B cell (primary cell): Measurements from ENCODE around the gene IGSF9B. TPM values are rescaled to one million over a fixed set of nuclear protein-coding genes. Genes with fewer than 3 reads are reported as not detected.

Source experiments
- ATAC-seq: fragments of 200-7000 bp; cut with Tn5 transposase; one replicate; pipeline ENCODE4 v1.10.0; 2021; ENCODE audit warnings: low read depth, mild to moderate bottlenecking, moderate number of reproducible peaks, moderate library complexity
- CTCF ChIA-PET: fragments of 350-600 bp; sonication (Branson Sonifier 250); formaldehyde crosslinking; loops from one replicate; lab custom pipeline; 2021; ENCODE audit warnings: antibody characterized with exemption, inconsistent platforms; lab: Charles Lee
- POLR2A ChIA-PET: fragments of 350-600 bp; sonication (Branson Sonifier 250); formaldehyde crosslinking; loops from one replicate; lab custom pipeline; 2021; ENCODE audit warnings: antibody characterized with exemption; lab: Charles Lee
- DNase-seq: peaks from one replicate; pipeline ENCODE4 v3.0.0; 2013
- H2AFZ ChIP-seq: 2 replicates; pipeline ENCODE4 v1.6.1; 2012; ENCODE audit warnings: mild to moderate bottlenecking, low read depth, low read length; ENCODE audit not compliant: insufficient read depth, poor library complexity, severe bottlenecking
- H3K27ac ChIP-seq, 2 donors: 1 replicate in 1 of 2; 2 replicates in 1 of 2; pipeline ENCODE4 v1.5.1; 2012 to 2013; ENCODE audit warnings: low read length in 2 of 2, mild to moderate bottlenecking in 2 of 2, moderate library complexity in 1 of 2
- H3K27me3 ChIP-seq, 4 experiments: fragments of 200-600 bp in 1 of 4; sonication (generic) in 1 of 4; replicated peaks in 1 of 4; 1 replicate in 2 of 4; 2 replicates in 2 of 4; pipeline versions ENCODE4 v1.6.1 to v1.7.0; 2013 to 2016; ENCODE audit warnings: low read length in 3 of 4, mild to moderate bottlenecking in 2 of 4, mixed read lengths in 1 of 4, moderate library complexity in 1 of 4; ENCODE audit not compliant: insufficient read depth in 4 of 4, control insufficient read depth in 3 of 4; ENCODE audit errors: control extremely low read depth in 1 of 4
- H3K36me3 ChIP-seq, 2 experiments: replicated peaks in 1 of 2; 1 replicate in 1 of 2; 2 replicates in 1 of 2; pipeline versions ENCODE4 v1.6.1 to v1.7.1; 2013; ENCODE audit warnings: low read length in 1 of 2; ENCODE audit not compliant: insufficient read depth in 2 of 2, control insufficient read depth in 1 of 2; ENCODE audit errors: control extremely low read depth in 1 of 2, extremely low read depth in 1 of 2
- H3K4me1 ChIP-seq, 2 donors: fragments of 200-600 bp in 1 of 2; sonication (generic) in 1 of 2; 1 replicate in 1 of 2; 2 replicates in 1 of 2; pipeline versions ENCODE4 v1.5.1 to v1.6.1; 2013 to 2017; ENCODE audit warnings: low read length in 2 of 2; ENCODE audit not compliant: control insufficient read depth in 2 of 2, insufficient read depth in 2 of 2
- H3K4me2 ChIP-seq: replicated peaks from 2 replicates; pipeline ENCODE3; 2012; ENCODE audit warnings: mild to moderate bottlenecking, low read depth, low read length; ENCODE audit not compliant: poor library complexity, severe bottlenecking
- H3K4me3 ChIP-seq, 5 experiments: fragments of 200-600 bp in 1 of 5; sonication (generic) in 1 of 5; 1 replicate in 3 of 5; 2 replicates in 2 of 5; pipeline versions ENCODE4 v1.5.1 to v1.7.0; 2011 to 2016; ENCODE audit warnings: low read length in 4 of 5, mild to moderate bottlenecking in 4 of 5, low read depth in 2 of 5, control low read depth in 1 of 5, moderate library complexity in 1 of 5; ENCODE audit not compliant: insufficient read depth in 1 of 5; ENCODE audit errors: control extremely low read depth in 1 of 5, extremely low read depth in 1 of 5
- H3K79me2 ChIP-seq: fragments of 200-600 bp; sonication (generic); one replicate; pipeline ENCODE4 v1.6.0; 2016; ENCODE audit warnings: low read length; ENCODE audit not compliant: control insufficient read depth, insufficient read depth
- H3K9ac ChIP-seq: fragments of 200-600 bp; sonication (generic); 2 replicates; pipeline ENCODE4 v1.6.1; 2017; ENCODE audit warnings: mild to moderate bottlenecking, low read length, moderate library complexity
- H3K9me3 ChIP-seq, 3 donors: one replicate each; pipeline versions ENCODE4 v1.6.1 to v1.7.1; 2013; ENCODE audit warnings: low read length in 2 of 3; ENCODE audit not compliant: control insufficient read depth in 2 of 3, insufficient read depth in 1 of 3; ENCODE audit errors: control extremely low read depth in 1 of 3
- H4K20me1 ChIP-seq: 2 replicates; pipeline ENCODE4 v1.6.0; 2012; ENCODE audit warnings: mild to moderate bottlenecking, low read length; ENCODE audit not compliant: insufficient read depth, control insufficient read depth, poor library complexity, severe bottlenecking
- H3K27ac Mint-ChIP-seq: one replicate; pipeline ENCODE4 v1.8.0; 2021; ENCODE audit warnings: mixed read lengths
- H3K27me3 Mint-ChIP-seq: one replicate; pipeline ENCODE4 v1.8.0; 2021; ENCODE audit warnings: mixed read lengths
- H3K4me1 Mint-ChIP-seq: one replicate; pipeline ENCODE4 v1.8.0; 2021; ENCODE audit warnings: mixed read lengths
- H3K4me3 Mint-ChIP-seq: one replicate; pipeline ENCODE4 v1.8.0; 2021; ENCODE audit warnings: mixed read lengths
- H3K9me3 Mint-ChIP-seq: one replicate; pipeline ENCODE4 v1.8.0; 2022; ENCODE audit warnings: mixed read lengths; ENCODE audit not compliant: insufficient read depth
- CTCF ChIP-seq: fragments of 200-600 bp; IDR thresholded peaks from one replicate; pipeline ENCODE4 v1.8.0; 2022; ENCODE audit warnings: antibody characterized with exemption, mild to moderate bottlenecking
- EZH2 ChIP-seq: IDR thresholded peaks from 2 replicates; pipeline ENCODE4 v1.6.1; 2012; ENCODE audit warnings: borderline replicate concordance, low read depth, mild to moderate bottlenecking, moderate library complexity, low read length; ENCODE audit not compliant: insufficient read depth, poor library complexity, severe bottlenecking
- WGBS: methylation state at CpG from one replicate; pipeline ENCODE4 v1.1.5; 2013; ENCODE audit warnings: missing lambda C conversion rate; ENCODE audit not compliant: insufficient coverage; 5-methylcytosine and 5-hydroxymethylcytosine counted together
- intact Hi-C: fragments of 100-400 bp; cut with micrococcal nuclease; formaldehyde crosslinking; loops from one replicate; pipeline ENCODE4 v1.10.0; 2022
- polyA plus RNA-seq: library from polyadenylated mRNA; depleted of rRNA; stranded (reverse); fragments of >200 nt; gene quantifications from 2 replicates; pipeline ENCODE4 v1.2.3, GENCODE V29; 2012
- total RNA-seq, 2 donors: library from RNA; stranded (reverse); fragments of 120-200 nt in 1 of 2; gene quantifications; 1 replicate in 1 of 2; 2 replicates in 1 of 2; pipeline versions ENCODE4 v1.2.3 to v1.2.4, GENCODE V29; 2013 to 2022

The IGSF9B gene
- total and polyA plus RNA-seq, 2 donors (not counting 1 experiment from before 2014, with no cell fraction given) = 0.15 to 0.37 TPM

- H3K27ac ChIP-seq = no peak overlapping the region
- no peak overlapping the region for H3K27ac Mint-ChIP-seq
- TF ChIP-seq CTCF (no peak), EZH2 (no peak)
- ATAC-seq (no peak), DNase-seq (no peak)
- 86% methylated on average over 8 of the region's 15 CpGs for WGBS
- H3K79me2 ChIP-seq = no peaks in the 10 kb centered on the region
- no peaks in the 10 kb centered on the region for H3K36me3 ChIP-seq
- H2AFZ ChIP-seq = no peak overlapping the region
- no peaks in the 10 kb centered on the region for H3K27me3 ChIP-seq
- no peak overlapping the region for H3K4me3 Mint-ChIP-seq
- no peak overlapping the region for H3K4me3 ChIP-seq
- peaks cover 24% of the 10 kb centered on the region for H3K27me3 Mint-ChIP-seq
- ChIA-PET POLR2A (no interaction called here), CTCF (no interaction called here)
- intact Hi-C loops = no loop called here
- no peak overlapping the region for H3K9ac ChIP-seq
- H3K9me3 Mint-ChIP-seq = no peaks in the 10 kb centered on the region
- H3K4me2 ChIP-seq = no peak overlapping the region
- H4K20me1 ChIP-seq = no peaks in the 10 kb centered on the region
- H3K4me1 ChIP-seq = no peaks in the 10 kb centered on the region
- no peaks in the 10 kb centered on the region for H3K4me1 Mint-ChIP-seq
- H3K9me3 ChIP-seq = no peaks in the 10 kb centered on the region
Measured at GRCh38 chr11:133985981-133986944, 29.5 kb upstream of the IGSF9B start.

DNA sequence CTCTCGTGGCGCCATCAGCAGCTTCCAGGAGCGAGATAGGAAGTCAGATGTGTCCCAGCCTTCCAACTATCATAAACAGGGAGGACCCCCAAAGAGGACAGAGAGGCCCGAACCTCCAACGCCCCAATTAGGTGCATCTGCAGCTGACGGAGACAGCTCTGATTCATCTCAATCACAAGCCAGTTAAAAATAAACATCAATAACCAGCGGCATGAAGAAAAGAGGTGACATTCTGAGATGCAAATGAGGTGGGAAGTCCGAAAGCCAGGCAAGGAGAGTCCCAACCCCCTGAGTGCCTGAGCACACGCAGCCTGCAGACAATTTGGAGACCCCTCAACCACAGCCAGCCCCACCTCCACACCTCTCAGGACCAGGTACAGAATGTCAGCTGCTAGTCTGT, 28.1 kb upstream of the IGSF9B start:
- Histone ChIP-seq H3K4me1 (no peaks in the 10 kb centered on the region), H3K27me3 (no peaks in the 10 kb centered on the region), H3K27ac (no peak overlapping the region), H4K20me1 (no peaks in the 10 kb centered on the region), H3K79me2 (no peaks in the 10 kb centered on the region), H3K9ac (no peak overlapping the region), H3K4me2 (no peak overlapping the region), H2AFZ (no peak overlapping the region), H3K4me3 (no peak overlapping the region), H3K9me3 (no peaks in the 10 kb centered on the region), H3K36me3 (no peaks in the 10 kb centered on the region)
- ChIA-PET CTCF (no interaction called here), POLR2A (no interaction called here)
- H3K4me3 Mint-ChIP-seq = no peak overlapping the region
- peaks cover 21% of the 10 kb centered on the region for H3K27me3 Mint-ChIP-seq
- no peak for ATAC-seq
- no peak overlapping the region for H3K27ac Mint-ChIP-seq
- no peak for TF ChIP-seq CTCF
- no peak for TF ChIP-seq EZH2
- no peaks in the 10 kb centered on the region for H3K9me3 Mint-ChIP-seq
- WGBS = 77% methylated on average over 4 of the region's 9 CpGs
- H3K4me1 Mint-ChIP-seq = no peaks in the 10 kb centered on the region
- DNase-seq = no peak
- intact Hi-C loops = no loop called here
